Activated CD4-positive, CD25-positive, alpha-beta regulatory T cell treated with anti-CD3 and anti-CD28 coated beads, Interleukin-2, amount 50 U/mL, for 24 hours (primary cell): Measurements from ENCODE around the gene NR3C2.
A peak's percentile ranks its signal among the peaks of the same experiment; 100 is the strongest.

ENCODE experiments used
- ATAC-seq, 2 donors: fragments of 150-1000 bp; cut with Tn5 transposase; one replicate each; pipeline ENCODE4 v1.10.0; 2021; ENCODE audit warnings: mild to moderate bottlenecking in 1 of 2, moderate library complexity in 1 of 2

The NR3C2 gene

GRCh38 chr4:148434075-148434773 is 8.0 kb downstream of the NR3C2 start:
- peak in 1 of 2 donors; percentile 75 for ATAC-seq

- ATAC-seq: no peak
Measured at GRCh38 chr4:148431401-148431800, 10.8 kb downstream of the NR3C2 start.

- no peak for ATAC-seq
Measured at GRCh38 chr4:148430854-148431253, 11.4 kb downstream of the NR3C2 start.

- ATAC-seq: no peak
Measured at GRCh38 chr4:148429206-148429605, 13.0 kb downstream of the NR3C2 start.

- ATAC-seq: no peak
Measured at GRCh38 chr4:148426643-148427042, 15.6 kb downstream of the NR3C2 start.

- ATAC-seq: no peak
Measured at GRCh38 chr4:148425327-148426110, 16.7 kb downstream of the NR3C2 start.

GRCh38 chr4:148420397-148420796 is 21.8 kb downstream of the NR3C2 start:
- ATAC-seq: no peak

- no peak for ATAC-seq
Measured at GRCh38 chr4:148415500-148415899, 26.7 kb downstream of the NR3C2 start.

- ATAC-seq: no peak
Measured at GRCh38 chr4:148412460-148412994, 29.7 kb downstream of the NR3C2 start.

- no peak for ATAC-seq
Measured at GRCh38 chr4:148405161-148405893, 36.9 kb downstream of the NR3C2 start.

- ATAC-seq: no peak
Measured at GRCh38 chr4:148398988-148399387, 43.2 kb downstream of the NR3C2 start.

GRCh38 chr4:148397771-148398170 is 44.4 kb downstream of the NR3C2 start:
- ATAC-seq: no peak

- no peak for ATAC-seq
Measured at GRCh38 chr4:148396986-148397673, 45.1 kb downstream of the NR3C2 start.

- no peak for ATAC-seq
Measured at GRCh38 chr4:148395771-148396170, 46.4 kb downstream of the NR3C2 start.

- ATAC-seq: no peak
Measured at GRCh38 chr4:148391056-148391455, 51.2 kb downstream of the NR3C2 start.

GRCh38 chr4:148390311-148390710 is 51.9 kb downstream of the NR3C2 start:
- ATAC-seq: no peak

- no peak for ATAC-seq
Measured at GRCh38 chr4:148380291-148380690, 61.9 kb downstream of the NR3C2 start.

- no peak for ATAC-seq
Measured at GRCh38 chr4:148376151-148376550, 66.1 kb downstream of the NR3C2 start.

GRCh38 chr4:148375584-148375983 is 66.6 kb downstream of the NR3C2 start:
- ATAC-seq: no peak

GRCh38 chr4:148373093-148373492 is 69.1 kb downstream of the NR3C2 start:
- ATAC-seq: no peak

GRCh38 chr4:148369919-148370318 is 72.3 kb downstream of the NR3C2 start:
- no peak for ATAC-seq

- no peak for ATAC-seq
Measured at GRCh38 chr4:148367756-148368155, 74.5 kb downstream of the NR3C2 start.

GRCh38 chr4:148366251-148366650 is 76.0 kb downstream of the NR3C2 start:
- no peak for ATAC-seq
